Gastrocnemius medialis (tissue), 4 donors: ENCODE measurements around the gene TBC1D5.

Experiments
- POLR2A ChIP-seq, 2 donors: fragments of 450-650 bp; IDR thresholded peaks; one replicate each; pipeline ENCODE4 v1.6.1; 2017; ENCODE audit warnings: antibody characterized with exemption in 2 of 2, mild to moderate bottlenecking in 2 of 2, moderate library complexity in 2 of 2
- TF ChIP-seq, protein P1 (sequence below), 5 experiments: fragments of 450-650 bp in 3 of 5; fragments of 200-600 bp in 2 of 5; sonication (generic) in 2 of 5; IDR thresholded peaks in 4 of 5; conservative IDR thresholded peaks in 1 of 5; 1 replicate in 4 of 5; 2 replicates in 1 of 5; pipeline ENCODE4 v1.5.1; 2016 to 2019; ENCODE audit warnings: antibody characterized with exemption in 5 of 5, mild to moderate bottlenecking in 3 of 5, moderate library complexity in 3 of 5

DNA sequence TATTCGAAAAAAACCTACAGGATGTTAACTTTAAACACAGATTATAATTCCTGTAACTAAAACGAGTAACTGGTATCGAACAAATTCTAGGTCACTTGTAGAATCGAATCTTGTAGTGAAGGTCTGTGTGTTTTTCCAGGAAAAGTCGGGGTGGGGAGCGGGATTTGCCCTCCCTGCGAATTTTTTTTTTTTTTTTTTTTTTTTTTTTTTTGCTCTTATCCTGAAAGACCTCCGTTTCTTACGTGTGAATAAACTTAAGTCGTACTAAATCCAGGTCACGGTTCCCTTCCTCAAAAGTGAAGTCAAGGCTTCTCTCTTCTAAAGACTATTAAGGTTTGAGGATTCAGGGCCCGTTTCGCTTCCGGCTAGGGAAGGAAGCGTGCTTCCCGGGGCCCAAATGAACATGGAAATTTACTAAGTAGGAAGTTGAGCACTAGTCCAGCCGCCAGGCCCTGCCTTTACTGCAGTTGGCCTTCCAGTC is 770 bp downstream of the TBC1D5 start:
- TF ChIP-seq, protein P1, sequence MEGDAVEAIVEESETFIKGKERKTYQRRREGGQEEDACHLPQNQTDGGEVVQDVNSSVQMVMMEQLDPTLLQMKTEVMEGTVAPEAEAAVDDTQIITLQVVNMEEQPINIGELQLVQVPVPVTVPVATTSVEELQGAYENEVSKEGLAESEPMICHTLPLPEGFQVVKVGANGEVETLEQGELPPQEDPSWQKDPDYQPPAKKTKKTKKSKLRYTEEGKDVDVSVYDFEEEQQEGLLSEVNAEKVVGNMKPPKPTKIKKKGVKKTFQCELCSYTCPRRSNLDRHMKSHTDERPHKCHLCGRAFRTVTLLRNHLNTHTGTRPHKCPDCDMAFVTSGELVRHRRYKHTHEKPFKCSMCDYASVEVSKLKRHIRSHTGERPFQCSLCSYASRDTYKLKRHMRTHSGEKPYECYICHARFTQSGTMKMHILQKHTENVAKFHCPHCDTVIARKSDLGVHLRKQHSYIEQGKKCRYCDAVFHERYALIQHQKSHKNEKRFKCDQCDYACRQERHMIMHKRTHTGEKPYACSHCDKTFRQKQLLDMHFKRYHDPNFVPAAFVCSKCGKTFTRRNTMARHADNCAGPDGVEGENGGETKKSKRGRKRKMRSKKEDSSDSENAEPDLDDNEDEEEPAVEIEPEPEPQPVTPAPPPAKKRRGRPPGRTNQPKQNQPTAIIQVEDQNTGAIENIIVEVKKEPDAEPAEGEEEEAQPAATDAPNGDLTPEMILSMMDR (IDR thresholded peaks at IDR 0.05 in 4 of 5, conservative IDR thresholded peaks at IDR 0.05 in 1 of 5), result no peak
- TF ChIP-seq POLR2A (IDR thresholded peaks at IDR 0.05), result no peak
